HK-2 (cell line): Measurements from ENCODE around the gene SF3B3.

Source experiments
- DNase-seq: peaks from one replicate; pipeline ENCODE4 v3.0.0-alpha.2; 2018; ENCODE audit not compliant: unreplicated experiment

Gene SF3B3

GRCh38 chr16:70523743-70524398 lies at the start of gene SF3B3:
SF3B3 (plus strand) TSS chr16:70523816; CDS start chr16:70526657, 2,841 bp downstream.
- peak; percentile 73 for DNase-seq

- no peak for DNase-seq
Measured at GRCh38 chr16:70474320-70475053, 49.1 kb upstream of the SF3B3 start.

- DNase-seq: no peak
Measured at GRCh38 chr16:70475054-70475871, 48.4 kb upstream of the SF3B3 start.

- DNase-seq: peak; percentile 64
Measured at GRCh38 chr16:70476272-70477020, 47.2 kb upstream of the SF3B3 start.

- no peak for DNase-seq
Measured at GRCh38 chr16:70478169-70478568, 45.4 kb upstream of the SF3B3 start.

- no peak for DNase-seq
Measured at GRCh38 chr16:70478912-70479341, 44.7 kb upstream of the SF3B3 start.

GRCh38 chr16:70480127-70481105 lies 43.2 kb upstream of the SF3B3 start:
- DNase-seq: no peak

- no peak for DNase-seq
Measured at GRCh38 chr16:70481929-70482536, 41.6 kb upstream of the SF3B3 start.

- DNase-seq: no peak
Measured at GRCh38 chr16:70482624-70483023, 41.0 kb upstream of the SF3B3 start.

- no peak for DNase-seq
Measured at GRCh38 chr16:70483426-70483825, 40.2 kb upstream of the SF3B3 start.

GRCh38 chr16:70484867-70485266 lies 38.7 kb upstream of the SF3B3 start:
- no peak for DNase-seq

GRCh38 chr16:70490261-70490660 lies 33.4 kb upstream of the SF3B3 start:
- no peak for DNase-seq

- no peak for DNase-seq
Measured at GRCh38 chr16:70493802-70494201, 29.8 kb upstream of the SF3B3 start.

GRCh38 chr16:70494202-70494770 lies 29.3 kb upstream of the SF3B3 start:
- DNase-seq: no peak

- DNase-seq: no peak
Measured at GRCh38 chr16:70494777-70495176, 28.8 kb upstream of the SF3B3 start.

GRCh38 chr16:70495425-70496182 lies 28.0 kb upstream of the SF3B3 start:
- DNase-seq: no peak

GRCh38 chr16:70496513-70496912 lies 27.1 kb upstream of the SF3B3 start:
- no peak for DNase-seq

- DNase-seq: no peak
Measured at GRCh38 chr16:70508752-70509151, 14.9 kb upstream of the SF3B3 start.

- DNase-seq: no peak
Measured at GRCh38 chr16:70510216-70510615, 13.4 kb upstream of the SF3B3 start.
